NAMALWA (cell line): ENCODE measurements around the gene DCAF4.

Source experiments
- DNase-seq: peaks from one replicate; pipeline ENCODE4 v3.0.0-alpha.2; 2015; ENCODE audit warnings: low spot score

Gene DCAF4

DNA sequence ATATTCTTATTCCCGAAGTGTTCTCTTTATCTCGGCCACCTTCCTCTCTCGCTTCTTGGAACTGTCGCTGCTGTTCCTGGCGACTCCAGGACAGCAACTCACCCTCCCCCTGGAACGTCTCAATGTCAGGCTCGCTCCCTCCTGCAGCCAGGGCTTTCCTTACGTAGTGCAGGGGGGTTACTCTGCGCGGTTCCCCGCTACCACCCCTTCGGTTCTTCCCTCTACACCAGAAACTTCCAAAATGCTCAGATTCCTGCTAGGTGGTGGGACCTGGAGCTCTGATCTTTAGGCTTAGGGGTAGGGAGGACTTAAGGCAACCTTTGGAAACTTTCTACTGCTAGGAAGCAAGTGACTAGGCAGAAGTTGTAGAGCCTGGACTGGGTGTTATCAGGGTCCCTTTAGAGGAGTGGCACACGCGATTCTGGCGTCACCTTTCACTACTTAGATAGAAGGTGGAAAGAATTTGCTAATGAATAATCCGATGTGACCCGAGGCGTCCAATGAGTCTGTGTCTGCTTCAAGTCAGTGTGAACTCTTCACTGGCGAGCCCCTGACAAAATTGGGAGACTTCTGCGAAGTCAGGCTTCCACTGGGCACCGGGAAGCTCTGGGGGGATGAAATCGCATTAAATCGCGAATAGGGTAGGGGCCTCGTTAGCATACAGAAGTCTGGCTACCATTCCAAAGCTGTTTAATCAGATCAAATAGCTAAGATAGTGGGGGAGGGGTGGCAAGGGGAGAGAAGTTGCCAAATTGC, 31.5 kb upstream of the DCAF4 start:
- no peak for DNase-seq

DNA sequence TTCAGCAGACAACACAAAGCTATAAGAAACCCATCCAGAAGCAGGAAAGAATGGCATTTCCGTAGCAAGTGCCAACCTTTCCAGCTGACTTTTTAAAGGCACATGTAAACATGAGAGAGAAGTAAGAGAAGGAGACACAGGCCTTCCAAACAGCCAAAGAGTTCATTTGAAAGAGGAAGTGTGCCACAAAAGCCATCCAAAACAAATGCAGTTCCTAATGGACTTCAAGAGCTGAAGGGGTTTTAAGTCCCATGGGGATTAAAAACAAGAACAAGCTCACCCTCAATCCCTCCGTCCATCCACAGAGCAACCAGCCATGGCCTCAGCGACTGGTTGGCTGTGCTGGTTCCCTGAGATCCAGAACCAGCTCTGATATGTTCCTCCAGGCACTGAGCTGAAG, 27.8 kb upstream of the DCAF4 start:
- no peak for DNase-seq

DNA sequence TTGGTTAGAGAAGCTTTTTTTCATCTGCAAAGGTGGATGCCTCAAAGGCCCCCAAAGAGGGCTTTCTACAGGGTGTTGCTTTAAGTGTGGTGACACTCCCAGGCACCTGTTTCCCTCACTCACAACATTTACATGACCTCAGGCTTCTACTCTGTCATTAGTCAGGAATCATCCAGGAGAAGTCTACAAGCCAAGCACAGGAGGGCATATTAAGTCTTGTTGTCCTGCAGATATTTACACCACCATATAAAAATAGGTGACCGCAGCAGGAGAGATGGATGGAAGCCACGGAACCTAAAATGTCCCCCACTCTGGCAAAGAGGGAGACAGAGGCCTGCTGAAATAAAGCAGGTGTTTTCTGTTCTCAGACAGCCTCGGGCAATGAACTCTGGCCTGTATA, 24.9 kb upstream of the DCAF4 start:
- no peak for DNase-seq

DNA sequence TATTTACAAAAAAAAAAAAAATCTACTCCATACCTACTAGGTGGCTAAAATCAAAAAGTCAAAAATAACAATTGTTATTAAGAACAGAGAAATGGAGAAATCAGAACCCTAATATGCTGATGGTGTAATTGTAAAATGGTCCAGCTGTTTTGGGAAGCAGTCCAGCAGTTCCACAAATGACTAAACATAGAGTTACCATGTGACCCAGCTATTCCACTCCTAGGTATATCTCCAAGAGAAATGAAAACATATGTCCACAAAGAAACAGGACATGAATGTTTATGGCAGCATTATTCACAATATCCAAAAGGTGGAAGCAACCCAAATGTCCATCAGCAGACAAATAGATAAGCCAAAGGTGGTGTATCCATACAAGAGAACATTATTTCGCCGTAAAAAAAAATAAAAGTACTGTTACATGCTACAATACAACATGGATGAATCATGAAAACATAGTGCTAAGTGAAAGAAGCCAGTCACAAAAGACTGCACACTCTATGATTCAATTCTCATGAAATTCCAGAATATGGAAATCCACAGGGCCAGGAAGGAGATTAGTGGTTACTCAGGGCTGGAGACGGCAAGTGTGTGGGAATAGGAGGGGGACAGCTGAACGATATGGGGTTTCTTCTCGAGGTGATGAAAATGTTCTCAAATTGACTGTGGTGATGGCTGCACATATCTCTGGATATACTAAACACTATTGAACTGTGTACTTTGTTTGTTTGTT, 23.3 kb upstream of the DCAF4 start:
- DNase-seq = no peak

DNA sequence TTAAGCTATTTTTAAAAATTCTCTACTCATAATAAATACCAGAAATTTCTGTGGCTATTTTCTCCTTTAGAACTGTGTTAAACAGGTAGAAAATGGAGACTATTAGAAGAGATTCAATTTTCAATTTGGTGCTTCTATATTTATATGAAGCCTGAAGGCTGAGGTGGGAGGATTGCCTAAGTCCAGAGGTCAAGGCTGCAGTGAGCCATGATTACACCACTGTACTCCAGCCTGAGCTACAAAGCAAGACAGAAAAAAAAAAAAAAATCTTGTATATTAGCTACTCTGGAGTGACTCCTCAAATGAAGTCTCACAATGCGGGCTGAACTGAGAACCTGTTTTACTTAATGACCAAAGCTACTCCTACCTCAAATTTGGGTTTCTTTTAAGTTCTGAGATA, 22.5 kb upstream of the DCAF4 start:
- DNase-seq = no peak

DNA sequence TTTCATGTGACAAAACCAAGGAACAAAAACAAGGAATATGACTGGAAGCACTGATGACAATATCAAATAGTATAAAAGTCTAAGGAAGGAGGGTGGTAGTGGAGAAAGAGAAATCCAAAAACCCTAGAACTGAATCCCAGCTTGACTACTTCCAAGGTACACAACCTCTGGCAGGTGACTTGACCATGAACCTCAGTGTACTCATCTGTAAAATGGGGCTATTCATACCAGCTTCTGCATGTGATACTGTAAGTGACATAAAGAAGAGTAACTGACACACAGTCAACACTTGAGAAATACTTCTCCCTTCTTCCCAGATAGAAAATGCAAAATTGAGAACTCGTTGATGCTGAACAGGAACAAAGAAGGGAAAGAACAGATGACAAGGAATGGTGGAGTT, 22.0 kb upstream of the DCAF4 start:
- DNase-seq = no peak

DNA sequence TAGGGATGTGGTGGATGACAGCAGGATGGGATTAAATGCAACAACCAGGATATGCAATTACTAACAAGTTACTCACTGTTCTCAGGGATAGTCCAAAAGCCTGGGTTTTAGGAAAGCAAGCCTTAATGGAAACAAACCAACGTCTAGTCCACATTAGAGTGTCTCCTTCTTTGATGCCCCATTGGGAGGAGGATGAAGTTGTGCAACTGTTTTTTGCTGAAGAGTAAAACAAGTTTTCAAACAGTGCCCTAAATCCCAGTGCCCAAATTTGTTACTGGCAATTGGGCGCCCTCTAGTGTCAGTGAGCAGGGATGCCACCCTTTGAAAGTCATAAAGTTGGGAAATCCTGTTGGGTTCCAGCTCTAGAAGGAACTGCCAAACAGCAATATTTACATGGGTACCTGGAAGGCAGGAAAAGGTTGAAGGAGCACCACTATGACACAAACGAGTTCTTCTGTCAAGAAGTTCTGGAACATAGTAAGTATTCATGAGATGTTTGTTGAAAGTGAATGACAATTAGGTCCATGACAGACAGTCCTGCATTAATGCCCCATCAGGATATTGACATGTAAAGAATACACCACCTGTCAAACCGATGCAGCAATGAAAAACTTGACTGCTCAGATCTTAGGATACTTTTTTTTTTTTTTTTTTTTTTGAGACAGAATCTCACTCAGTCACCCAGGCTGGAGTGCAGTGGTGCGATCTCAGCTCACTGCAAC, 21.3 kb upstream of the DCAF4 start:
- DNase-seq = peak; percentile 61

DNA sequence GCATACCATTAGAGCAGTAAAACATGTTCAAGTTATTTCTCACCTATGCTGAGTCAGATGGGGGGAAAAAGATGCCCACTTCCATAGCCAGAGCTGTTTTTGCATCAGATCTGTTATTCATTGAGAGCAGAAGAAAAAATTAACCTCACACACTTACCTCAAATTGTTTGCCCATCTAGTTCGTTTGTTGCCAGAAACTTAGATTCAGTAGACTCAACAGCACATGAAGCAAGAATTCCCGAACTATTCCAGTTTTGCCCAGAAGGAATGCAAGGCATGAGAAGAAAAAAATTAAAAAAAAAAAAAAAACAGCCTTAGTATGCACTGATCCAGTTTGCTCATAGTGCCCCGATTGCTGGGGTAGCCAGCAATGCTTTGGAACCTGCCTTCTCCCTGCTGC, 19.9 kb upstream of the DCAF4 start:
- no peak for DNase-seq

DNA sequence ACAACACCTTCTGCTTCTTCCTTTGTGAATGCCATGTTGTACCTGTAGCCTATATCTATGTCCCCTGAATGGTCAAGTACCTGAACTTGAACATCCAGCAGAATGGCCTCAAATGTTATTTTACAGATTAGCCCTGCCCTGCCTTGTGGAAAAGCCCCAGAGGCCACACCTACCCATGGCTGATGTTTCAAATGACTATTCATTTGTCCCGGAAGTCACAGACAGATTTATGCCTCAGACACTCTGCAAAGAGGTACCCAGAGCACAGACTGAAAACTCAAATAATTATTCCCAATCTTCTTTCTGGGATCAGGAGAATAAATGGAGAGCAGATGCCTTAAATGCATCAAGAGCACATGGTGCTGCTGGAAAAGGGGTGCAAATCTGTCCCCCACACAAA, 19.4 kb upstream of the DCAF4 start:
- no peak for DNase-seq

DNA sequence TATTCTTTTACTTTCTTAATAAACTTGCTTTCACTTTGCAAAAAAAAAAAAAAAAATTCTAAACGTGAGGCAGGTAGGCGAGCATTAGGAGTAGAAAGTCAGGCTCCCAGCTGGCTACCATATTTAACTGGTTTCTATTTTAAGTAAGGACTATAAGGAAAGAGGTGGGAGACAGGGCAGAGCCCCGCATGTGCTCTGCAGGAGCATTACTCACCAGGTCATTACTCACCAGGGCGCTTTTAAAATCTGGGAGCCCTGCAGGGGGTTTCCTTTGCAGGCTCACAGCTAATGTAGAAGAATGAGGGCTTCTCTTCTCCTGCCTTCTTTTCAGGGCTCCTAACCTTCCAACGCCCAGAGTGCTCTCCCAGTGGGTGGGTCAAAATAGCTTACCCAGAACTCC, 18.4 kb upstream of the DCAF4 start:
- DNase-seq = no peak

DNA sequence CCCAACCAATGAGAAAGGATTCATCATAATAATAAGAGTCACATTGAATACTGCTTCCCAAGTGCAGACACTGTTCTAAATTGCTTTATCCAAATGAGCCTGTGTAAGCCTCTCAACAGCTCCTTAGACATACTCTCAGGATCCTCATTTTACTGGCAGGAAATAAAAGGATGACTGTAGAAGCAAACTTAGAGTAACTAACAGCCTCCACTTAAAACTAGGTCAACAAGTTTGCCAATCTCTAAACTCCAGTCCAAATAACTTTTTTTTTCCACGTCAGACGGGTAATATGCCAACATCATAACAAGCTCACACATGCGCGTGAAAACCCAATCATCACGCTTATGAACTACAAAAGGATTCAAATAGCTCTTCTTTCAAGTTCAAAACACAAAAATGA, 17.1 kb upstream of the DCAF4 start:
- no peak for DNase-seq

DNA sequence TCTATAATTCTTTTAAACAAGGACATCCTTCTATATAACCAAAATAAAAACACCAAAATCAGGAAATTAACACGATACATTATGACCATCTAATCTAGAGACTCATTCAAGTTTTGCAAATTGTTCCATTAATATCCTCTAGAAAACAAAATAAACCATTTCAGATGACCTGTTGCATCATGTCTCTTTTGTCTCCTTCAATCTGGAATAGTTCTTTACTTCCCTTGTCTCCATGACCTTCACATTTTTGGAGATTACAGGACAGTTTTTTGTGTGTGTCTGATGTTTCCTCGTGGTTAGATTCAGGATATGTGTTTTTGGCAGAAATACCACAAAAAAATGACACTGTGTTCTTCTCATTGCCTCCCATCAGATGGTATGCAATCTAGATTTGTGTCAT, 12.5 kb upstream of the DCAF4 start:
- no peak for DNase-seq

DNA sequence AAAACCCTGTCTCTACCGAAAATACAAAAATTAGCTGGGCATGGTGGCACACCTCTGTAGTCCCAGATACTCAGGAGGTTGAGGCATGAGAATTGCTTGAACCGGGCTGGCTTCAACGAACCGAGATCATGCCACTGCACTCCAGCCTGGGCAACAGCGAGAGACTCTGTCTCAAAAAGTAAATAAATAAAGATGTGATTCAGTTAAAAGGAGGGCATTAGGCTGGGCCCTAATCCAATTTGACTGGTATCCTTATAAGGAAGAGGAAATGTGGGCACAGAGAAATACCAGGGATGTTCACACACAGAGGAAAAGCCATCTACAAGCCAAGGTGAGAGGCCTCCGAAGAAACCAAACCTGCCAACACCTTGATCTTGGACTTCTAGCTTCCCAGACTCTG, 10.1 kb upstream of the DCAF4 start:
- DNase-seq = no peak

DNA sequence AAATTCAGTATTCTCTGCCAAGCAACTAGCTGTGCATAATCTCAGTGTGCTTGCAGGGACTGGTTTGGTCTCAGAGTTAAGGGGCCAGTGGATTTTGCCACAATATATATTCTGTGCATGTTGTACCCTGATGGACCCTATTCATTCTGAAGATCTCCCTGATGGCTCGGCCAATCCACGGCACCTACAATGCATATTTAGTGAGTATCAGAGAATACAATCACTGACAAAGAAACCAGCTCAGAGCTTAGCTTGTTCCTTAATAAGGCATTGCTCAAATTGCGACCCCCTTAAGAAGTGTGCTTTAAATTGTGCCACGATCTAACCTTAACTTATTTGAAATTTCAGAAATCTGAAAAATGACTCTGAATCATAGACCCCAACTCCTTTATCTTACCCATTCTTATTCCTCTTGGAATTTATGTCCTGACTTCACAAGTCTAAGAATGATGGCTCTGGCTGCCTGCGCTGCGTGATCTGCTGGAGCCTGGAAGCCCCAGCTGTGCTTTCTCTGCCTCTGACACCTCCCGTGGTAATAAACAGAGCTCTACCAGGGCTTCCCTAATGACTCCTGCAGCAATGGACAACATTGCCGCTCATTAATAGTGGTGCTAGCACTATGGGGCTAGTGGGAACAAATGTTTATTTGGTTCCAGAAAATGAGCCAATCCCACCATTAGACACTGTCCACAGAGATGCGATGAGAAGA, 9.0 kb upstream of the DCAF4 start:
- DNase-seq = no peak

DNA sequence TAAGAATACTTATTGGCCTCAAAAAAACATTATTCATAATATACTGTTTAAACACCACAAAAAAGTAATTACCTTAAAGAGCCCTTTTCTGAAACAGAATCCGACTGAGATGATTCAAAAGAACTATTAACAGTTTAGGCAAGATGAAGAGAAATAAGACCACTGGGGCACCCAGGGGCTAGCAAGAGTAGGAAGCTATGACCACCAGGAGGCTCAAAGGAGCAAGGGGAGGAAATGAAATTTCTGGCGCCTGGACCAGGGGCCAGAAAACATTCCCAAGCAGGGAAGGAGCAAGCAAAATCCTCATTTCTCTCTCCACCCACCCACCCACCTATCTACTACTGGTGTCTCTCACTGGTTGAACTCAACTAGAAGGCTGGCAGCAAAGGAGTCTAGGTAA, 6.3 kb upstream of the DCAF4 start:
- no peak for DNase-seq

DNA sequence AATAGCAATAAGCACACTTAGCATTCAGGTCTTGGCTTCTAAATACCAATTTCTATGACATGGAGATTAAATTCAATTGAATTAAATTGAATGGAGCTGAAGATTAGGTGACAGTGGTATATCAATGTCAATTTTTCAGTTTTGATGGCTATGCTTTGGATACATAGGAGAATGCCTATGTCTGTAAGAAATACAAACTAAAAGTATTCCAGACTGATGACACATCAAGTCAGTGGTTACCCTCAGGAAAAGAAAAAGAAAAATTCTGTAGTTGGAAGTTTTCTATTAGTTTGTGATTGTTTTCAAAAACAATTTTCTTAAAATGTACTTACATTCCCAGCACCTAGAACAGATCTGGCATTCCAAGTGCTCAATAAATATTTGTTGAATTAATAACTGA, 4.9 kb upstream of the DCAF4 start:
- no peak for DNase-seq

DNA sequence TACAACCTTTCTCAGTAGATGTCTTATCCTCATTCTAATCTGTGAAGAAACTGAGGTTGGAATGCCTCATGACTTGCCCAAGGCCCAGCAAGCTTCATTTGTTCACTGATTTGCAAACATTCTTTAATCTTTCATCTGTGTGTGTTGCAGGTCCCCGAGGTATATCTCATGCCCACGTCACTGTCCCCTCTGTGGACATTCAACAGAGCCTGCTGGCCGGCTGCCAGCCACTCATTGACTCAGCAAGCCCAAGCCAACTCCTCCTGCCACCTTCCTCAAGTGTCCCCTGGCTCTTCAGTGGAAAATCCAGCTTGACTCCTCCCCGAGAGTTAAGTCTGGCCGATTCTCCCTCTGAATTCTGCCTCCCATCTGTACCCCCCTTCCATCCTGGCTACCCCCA, 1.9 kb upstream of the DCAF4 start:
- no peak for DNase-seq

DNA sequence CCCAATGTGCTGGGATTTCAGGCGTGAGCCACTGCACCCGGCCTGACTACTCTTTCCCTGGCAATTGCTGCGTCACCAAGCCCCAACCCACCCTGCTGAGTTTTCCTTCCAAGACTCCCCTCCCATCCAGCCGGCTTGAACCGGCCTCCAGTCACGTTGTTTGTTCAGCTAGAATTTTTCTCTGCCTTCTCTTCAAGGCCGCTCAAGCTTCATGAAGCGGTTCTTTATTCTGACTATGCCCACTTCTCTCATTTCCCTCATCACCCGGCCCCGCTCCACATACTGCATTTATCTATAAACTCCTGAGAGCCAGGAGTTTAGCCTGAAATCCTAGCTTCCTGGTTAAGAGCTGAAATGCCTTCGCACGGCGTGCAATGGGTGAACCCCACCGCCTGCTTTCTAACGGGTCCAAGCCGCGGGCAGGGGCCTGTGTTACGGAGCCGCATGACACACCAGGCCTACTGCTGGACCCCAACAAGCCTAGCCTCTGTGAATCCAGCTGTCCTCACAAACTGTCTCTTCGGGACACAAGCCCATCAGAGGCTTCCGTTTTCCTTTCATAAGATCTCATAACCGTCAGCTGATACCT, 999 bp upstream of the DCAF4 start:
- no peak for DNase-seq

DNA sequence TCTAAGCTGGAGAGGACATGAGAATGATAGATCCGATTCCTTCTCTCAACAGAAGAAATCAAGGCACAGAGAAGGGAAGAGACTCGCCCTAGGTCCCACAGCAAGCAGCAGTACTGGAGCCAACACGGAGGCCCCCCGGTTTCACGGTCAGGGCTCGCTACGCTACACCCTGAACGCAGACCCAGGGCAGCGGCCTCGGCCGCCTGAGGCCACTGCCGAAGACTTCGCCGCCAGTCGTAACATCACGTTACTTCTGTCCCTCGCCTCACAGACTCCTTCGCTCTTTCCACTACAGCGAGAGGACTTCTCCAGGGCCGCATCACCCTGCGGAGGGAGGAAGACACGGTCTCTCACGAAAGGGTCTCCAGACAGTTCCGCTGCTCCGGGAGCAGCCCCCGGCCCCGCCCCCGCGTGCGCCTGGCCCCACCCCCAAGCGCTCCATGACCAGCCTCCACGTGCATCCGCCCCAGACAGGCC, 411 bp upstream of the DCAF4 start:
- no peak for DNase-seq

DNA sequence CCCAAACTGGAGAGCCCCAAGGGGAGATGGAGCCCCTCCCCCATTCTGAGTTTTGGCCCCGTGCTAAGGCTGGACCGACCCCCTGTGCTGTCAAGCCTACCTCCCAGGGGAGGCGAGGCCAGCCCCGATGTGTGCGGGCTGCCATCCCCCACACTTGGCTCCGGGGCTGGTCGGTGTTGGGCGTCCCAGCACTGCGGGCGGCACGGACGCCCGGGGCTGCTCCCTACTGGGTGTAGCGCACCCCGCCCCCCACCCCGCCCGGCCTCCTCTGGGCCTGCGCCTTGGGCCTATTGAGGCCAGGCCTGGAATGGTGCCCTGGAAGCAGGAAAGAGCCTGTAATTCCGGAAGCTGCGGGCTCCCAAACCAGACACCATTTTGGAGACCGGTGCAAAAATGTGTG, 2.6 kb downstream of the DCAF4 start:
- no peak for DNase-seq

DNA sequence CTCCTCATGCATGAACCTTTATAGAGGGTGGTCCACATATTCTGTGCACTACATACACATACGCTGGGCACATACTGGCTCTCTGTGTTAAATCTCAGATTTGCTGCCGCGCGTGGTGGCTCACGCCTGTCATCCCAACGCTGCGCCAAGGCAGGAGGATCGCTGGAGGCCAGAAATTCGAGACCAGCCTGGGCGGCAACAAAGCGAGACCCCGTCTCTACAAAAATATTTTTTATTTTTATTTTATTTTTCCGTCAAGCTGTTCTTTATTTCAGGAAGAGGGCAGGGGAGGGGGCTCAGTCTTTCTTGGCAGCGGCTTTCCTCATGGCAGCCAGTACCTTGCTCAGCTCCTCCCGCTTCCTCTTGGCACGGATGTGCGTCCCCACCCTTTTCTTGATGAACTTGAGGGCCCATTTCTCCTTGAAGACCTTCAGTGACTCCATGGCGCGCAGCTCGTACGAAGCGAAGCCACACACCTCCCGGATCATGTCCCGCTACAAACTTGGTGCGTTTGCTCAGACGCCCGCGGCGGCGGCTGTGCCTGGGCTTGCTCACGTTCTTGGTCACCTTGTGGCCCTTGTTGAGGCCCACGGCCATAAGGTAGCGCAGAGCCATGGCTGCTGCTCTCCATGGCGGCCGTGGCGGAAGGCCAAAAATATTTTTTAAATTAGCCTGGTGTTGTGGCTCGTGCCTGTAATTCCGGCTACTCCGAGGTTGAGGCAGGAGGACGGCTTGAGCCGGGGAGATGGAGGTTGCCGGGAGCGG, 3.2 kb downstream of the DCAF4 start:
- no peak for DNase-seq
